HG02798 (cell line): ENCODE results near the gene MALAT1.
"Not testable (repeated sequence)": the region's sequence is repeated elsewhere in the genome, so short reads cannot be mapped to it uniquely, and the experiment has no call there.

ENCODE experiments used
- ATAC-seq: cut with Tn5 transposase; IDR thresholded peaks from one replicate; pipeline ENCODE4 v1.9.1; 2021; ENCODE audit warnings: mild to moderate bottlenecking; ENCODE audit not compliant: unreplicated experiment, poor library complexity

MALAT1 gene

GRCh38 chr11:65498977-65499712, at the start of gene MALAT1:
TSS of gene MALAT1 (plus strand) at chr11:65499045.
- peak; percentile 30 for ATAC-seq

- ATAC-seq = not testable (repeated sequence)
Measured at GRCh38 chr11:65451301-65451700, 47.5 kb upstream of the MALAT1 start.

- ATAC-seq = not testable (repeated sequence)
Measured at GRCh38 chr11:65452259-65452658, 46.6 kb upstream of the MALAT1 start.

- no peak for ATAC-seq
Measured at GRCh38 chr11:65452806-65453490, 45.9 kb upstream of the MALAT1 start.

- ATAC-seq = no peak
Measured at GRCh38 chr11:65454311-65454695, 44.5 kb upstream of the MALAT1 start.

- ATAC-seq = peak; percentile 88
Measured at GRCh38 chr11:65454696-65455456, 44.0 kb upstream of the MALAT1 start.

GRCh38 chr11:65456418-65456817, 42.4 kb upstream of the MALAT1 start:
- no peak for ATAC-seq

GRCh38 chr11:65459552-65459951, 39.3 kb upstream of the MALAT1 start:
- no peak for ATAC-seq

- not testable (repeated sequence) for ATAC-seq
Measured at GRCh38 chr11:65465471-65465870, 33.4 kb upstream of the MALAT1 start.

- ATAC-seq = not testable (repeated sequence)
Measured at GRCh38 chr11:65467306-65467705, 31.5 kb upstream of the MALAT1 start.

GRCh38 chr11:65468874-65469333, 29.9 kb upstream of the MALAT1 start:
- ATAC-seq = no peak

- no peak for ATAC-seq
Measured at GRCh38 chr11:65470433-65471049, 28.3 kb upstream of the MALAT1 start.

- ATAC-seq = no peak
Measured at GRCh38 chr11:65471447-65471891, 27.4 kb upstream of the MALAT1 start.

- not testable (repeated sequence) for ATAC-seq
Measured at GRCh38 chr11:65472588-65473277, 26.1 kb upstream of the MALAT1 start.

- no peak for ATAC-seq
Measured at GRCh38 chr11:65473278-65473860, 25.5 kb upstream of the MALAT1 start.

GRCh38 chr11:65474864-65475263, 24.0 kb upstream of the MALAT1 start:
- ATAC-seq = no peak

GRCh38 chr11:65476632-65477148, 22.2 kb upstream of the MALAT1 start:
- ATAC-seq = no peak

GRCh38 chr11:65477149-65477965, 21.5 kb upstream of the MALAT1 start:
- peak; percentile 91 for ATAC-seq
